Right atrium auricular region (tissue), 2 donors: Measurements from ENCODE around the gene ELAVL2. TPM values are rescaled to one million over a fixed set of nuclear protein-coding genes. Genes with fewer than 3 reads are reported as not detected.

ENCODE experiments used
- DNase-seq: peaks from one replicate; pipeline ENCODE4 v3.0.0-alpha.2; 2019; ENCODE audit warnings: low spot score
- H3K27ac ChIP-seq, 2 donors: fragments of 200-600 bp; sonication (generic); 1 replicate in 1 of 2; 2 replicates in 1 of 2; pipeline ENCODE4 v1.5.1; 2016 to 2019
- H3K27me3 ChIP-seq, 2 donors: fragments of 200-600 bp; sonication (generic); one replicate each; pipeline versions ENCODE4 v1.5.1 to v1.6.0; 2017 to 2019
- H3K36me3 ChIP-seq: fragments of 200-600 bp; sonication (generic); one replicate; pipeline ENCODE4 v1.5.1; 2016
- H3K4me1 ChIP-seq, 2 donors: fragments of 200-600 bp; sonication (generic); one replicate each; pipeline versions ENCODE4 v1.5.1 to v1.6.0; 2017 to 2019
- H3K4me3 ChIP-seq, 2 donors: fragments of 200-600 bp; sonication (generic); 1 replicate in 1 of 2; 2 replicates in 1 of 2; pipeline ENCODE4 v1.5.1; 2017 to 2019; ENCODE audit warnings: mild to moderate bottlenecking in 1 of 2, moderate library complexity in 1 of 2
- H3K9me3 ChIP-seq, 2 donors: fragments of 200-600 bp; sonication (generic); one replicate each; pipeline ENCODE4 v1.5.1; 2019
- CTCF ChIP-seq, 2 donors: fragments of 200-600 bp; sonication (generic); IDR thresholded peaks; one replicate each; pipeline ENCODE4 v1.5.1; 2019; ENCODE audit warnings: antibody characterized with exemption in 2 of 2
- total RNA-seq, 2 donors: library from RNA; depleted of rRNA; stranded (reverse); fragments of >200 nt; gene quantifications; one replicate each; pipeline ENCODE4 v1.1.0, GENCODE V29; 2016

ELAVL2 gene
- total RNA-seq, 2 donors from 2014 or later, result 0.24 TPM; not detected in 1

GRCh38 chr9:23701291-23701690 is 124.7 kb downstream of the ELAVL2 start:
- Histone ChIP-seq H3K9me3 (no peaks in the 10 kb centered on the region), H3K4me1 (no peaks in the 10 kb centered on the region), H3K27ac (no peak overlapping the region), H3K4me3 (no peak overlapping the region), H3K36me3 (no peaks in the 10 kb centered on the region), H3K27me3 (no peaks in the 10 kb centered on the region)
- no peak for DNase-seq
- no peak for TF ChIP-seq CTCF (IDR thresholded peaks at IDR 0.05)

- Histone ChIP-seq H3K9me3 (no peaks in the 10 kb centered on the region), H3K27me3 (no peaks in the 10 kb centered on the region), H3K4me3 (no peak overlapping the region), H3K4me1 (no peaks in the 10 kb centered on the region), H3K27ac (no peak overlapping the region), H3K36me3 (no peaks in the 10 kb centered on the region)
- no peak for DNase-seq
- TF ChIP-seq CTCF (IDR thresholded peaks at IDR 0.05), result no peak
Observed at GRCh38 chr9:23700359-23700758, 125.7 kb downstream of the ELAVL2 start.

- H3K27ac ChIP-seq, result no peak overlapping the region
- H3K9me3 ChIP-seq, result no peaks in the 10 kb centered on the region
- no peak for TF ChIP-seq CTCF (IDR thresholded peaks at IDR 0.05)
- no peaks in the 10 kb centered on the region for H3K4me1 ChIP-seq
- H3K4me3 ChIP-seq, result no peak overlapping the region
- no peaks in the 10 kb centered on the region for H3K36me3 ChIP-seq
- H3K27me3 ChIP-seq, result no peaks in the 10 kb centered on the region
- DNase-seq, result no peak
Observed at GRCh38 chr9:23698161-23698560, 127.9 kb downstream of the ELAVL2 start.

GRCh38 chr9:23695572-23695971 is 130.5 kb downstream of the ELAVL2 start:
- no peak overlapping the region for H3K4me3 ChIP-seq
- H3K9me3 ChIP-seq, result no peaks in the 10 kb centered on the region
- DNase-seq, result no peak
- TF ChIP-seq CTCF (IDR thresholded peaks at IDR 0.05), result no peak
- H3K4me1 ChIP-seq, result no peaks in the 10 kb centered on the region
- H3K36me3 ChIP-seq, result no peaks in the 10 kb centered on the region
- no peaks in the 10 kb centered on the region for H3K27me3 ChIP-seq
- H3K27ac ChIP-seq, result no peak overlapping the region

- Histone ChIP-seq H3K4me3 (no peak overlapping the region), H3K27ac (no peak overlapping the region), H3K4me1 (no peaks in the 10 kb centered on the region), H3K9me3 (no peaks in the 10 kb centered on the region), H3K27me3 (no peaks in the 10 kb centered on the region), H3K36me3 (no peaks in the 10 kb centered on the region)
- TF ChIP-seq CTCF (IDR thresholded peaks at IDR 0.05), result no peak
- no peak for DNase-seq
Observed at GRCh38 chr9:23693374-23693773, 132.7 kb downstream of the ELAVL2 start.

GRCh38 chr9:23686896-23687295 is 139.1 kb downstream of the ELAVL2 start:
- Histone ChIP-seq H3K4me1 (no peaks in the 10 kb centered on the region), H3K27me3 (no peaks in the 10 kb centered on the region), H3K9me3 (no peaks in the 10 kb centered on the region), H3K4me3 (no peak overlapping the region), H3K27ac (no peak overlapping the region), H3K36me3 (no peaks in the 10 kb centered on the region)
- no peak for TF ChIP-seq CTCF (IDR thresholded peaks at IDR 0.05)
- DNase-seq, result no peak
